GM19023 (cell line): ENCODE results near the gene DDX4.
A peak's percentile ranks its signal among the peaks of the same experiment; 100 is the strongest.
"Not testable (repeated sequence)": the region's sequence is repeated elsewhere in the genome, so short reads cannot be mapped to it uniquely, and the experiment has no call there.

Experiments used
- ATAC-seq: cut with Tn5 transposase; IDR thresholded peaks from one replicate; pipeline ENCODE4 v1.9.1; 2021; ENCODE audit warnings: mild to moderate bottlenecking, moderate library complexity; ENCODE audit not compliant: unreplicated experiment

DDX4 gene

DNA sequence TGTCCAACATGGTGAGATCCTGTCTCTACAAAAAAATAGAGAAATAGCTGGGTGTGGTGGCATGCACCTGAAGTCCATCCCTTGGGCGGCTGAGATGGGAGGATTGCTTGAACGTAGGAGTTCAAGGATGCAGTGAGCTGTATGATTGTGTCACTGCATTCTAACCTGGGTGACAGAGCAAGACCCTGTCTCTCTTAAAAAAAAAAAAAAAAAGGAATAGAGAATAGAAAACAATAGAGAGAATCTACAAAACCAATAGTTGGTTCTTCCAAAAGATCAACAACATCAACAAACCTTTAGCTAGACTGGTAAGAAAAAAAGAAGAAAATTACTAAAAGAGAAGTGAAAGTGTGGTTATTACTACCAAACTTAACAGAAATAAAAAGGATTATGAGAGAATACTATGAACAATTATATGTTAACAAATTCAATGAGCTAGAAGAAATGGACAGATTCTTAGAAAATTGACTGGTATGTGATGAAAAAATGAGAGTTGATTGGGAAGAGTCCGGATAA lies 17.6 kb upstream of the DDX4 start:
- no peak for ATAC-seq

DNA sequence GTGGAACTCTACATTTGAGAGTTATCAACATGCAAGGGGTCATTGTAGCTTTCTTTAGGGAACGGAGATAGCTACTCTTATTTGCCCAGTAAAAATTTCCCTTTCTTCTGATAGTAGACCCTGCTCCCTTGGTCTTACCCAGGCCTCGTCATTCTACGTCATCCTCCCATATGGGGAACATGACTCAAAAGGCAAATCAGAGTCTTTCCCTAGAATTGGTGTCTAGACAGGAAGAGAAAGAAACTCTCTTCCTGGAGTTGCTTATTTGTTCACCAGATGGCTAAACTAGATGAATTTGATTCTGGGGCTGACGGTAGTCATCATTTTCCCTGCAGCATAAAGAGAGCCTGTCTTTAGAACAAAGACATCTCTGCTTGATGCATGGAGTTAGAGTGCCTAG lies 13.6 kb upstream of the DDX4 start:
- ATAC-seq: no peak

DNA sequence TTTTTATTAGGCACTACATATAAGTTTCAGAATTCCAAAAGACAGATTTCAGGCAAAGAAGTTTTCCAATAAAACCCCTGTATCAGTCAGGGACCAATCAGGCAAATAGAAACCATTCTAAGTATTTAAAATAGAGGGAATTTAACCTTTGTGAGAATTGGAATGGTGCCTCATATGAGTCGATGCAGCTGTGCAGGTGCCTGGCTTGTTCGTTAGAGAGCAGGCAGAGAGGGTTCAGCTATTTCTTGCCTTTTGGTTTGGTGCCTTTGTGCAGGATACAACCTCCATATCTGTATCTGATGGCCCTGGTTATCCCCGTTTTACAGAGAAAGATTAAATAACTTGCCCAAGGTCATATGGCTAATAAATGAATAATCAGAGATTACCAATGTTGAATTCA lies 6.0 kb upstream of the DDX4 start:
- no peak for ATAC-seq

DNA sequence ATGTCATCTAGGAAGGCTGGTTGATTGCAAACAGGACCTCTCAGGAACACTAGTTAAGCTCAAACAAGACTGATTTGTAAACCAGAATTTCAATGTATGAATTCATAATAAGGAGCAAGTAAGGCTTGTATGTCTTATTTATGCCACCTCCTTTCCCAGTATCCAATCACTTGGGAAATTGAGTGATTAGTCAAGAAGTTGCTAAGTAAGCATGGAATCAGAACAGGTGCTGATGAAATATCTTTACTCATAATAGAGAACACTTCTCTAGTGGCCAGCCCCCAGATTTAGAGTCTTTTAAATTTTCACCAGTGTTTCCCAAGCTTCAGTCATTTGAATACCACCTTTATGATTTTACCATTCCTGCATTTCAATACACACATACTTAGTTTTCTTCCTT lies 5.3 kb upstream of the DDX4 start:
- ATAC-seq: no peak

DNA sequence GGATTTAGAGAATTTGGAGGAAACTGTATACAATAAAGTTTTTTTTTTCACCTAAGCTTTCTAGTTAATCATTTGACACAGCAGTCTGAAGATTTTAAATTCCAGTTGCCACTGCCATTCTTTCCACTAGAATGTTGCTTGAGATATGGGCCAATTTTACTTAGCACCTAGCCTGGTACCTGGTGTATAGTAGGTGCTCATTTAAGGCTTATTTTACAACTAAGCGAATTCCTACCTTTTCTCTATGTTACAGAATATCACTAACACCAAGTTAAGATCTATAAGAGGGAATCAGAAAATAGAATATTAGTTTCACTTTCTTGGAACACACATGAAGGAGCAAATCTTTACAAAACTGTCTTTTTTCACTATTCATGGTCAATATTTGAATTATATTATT lies 3.2 kb upstream of the DDX4 start:
- ATAC-seq: no peak

DNA sequence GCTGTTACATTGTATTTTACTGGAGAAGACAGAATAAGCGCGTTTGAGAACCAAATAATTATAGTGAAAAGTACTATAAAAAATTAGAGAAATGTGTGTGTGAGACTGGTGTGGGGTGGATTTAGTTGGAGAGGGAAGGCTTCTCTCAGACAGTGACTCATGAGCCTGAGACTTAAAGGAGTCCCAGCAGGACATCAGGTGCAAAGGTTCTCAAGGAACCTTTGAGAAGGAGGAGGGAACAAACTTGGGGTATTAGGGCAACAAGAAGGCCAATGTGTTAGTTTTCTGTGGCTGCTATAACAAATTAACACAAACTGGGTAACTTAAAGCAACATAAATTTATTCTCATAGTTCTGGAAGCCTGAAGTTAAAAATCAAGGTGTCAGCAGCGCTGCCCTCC lies 4.9 kb downstream of the DDX4 start:
- ATAC-seq: no peak

DNA sequence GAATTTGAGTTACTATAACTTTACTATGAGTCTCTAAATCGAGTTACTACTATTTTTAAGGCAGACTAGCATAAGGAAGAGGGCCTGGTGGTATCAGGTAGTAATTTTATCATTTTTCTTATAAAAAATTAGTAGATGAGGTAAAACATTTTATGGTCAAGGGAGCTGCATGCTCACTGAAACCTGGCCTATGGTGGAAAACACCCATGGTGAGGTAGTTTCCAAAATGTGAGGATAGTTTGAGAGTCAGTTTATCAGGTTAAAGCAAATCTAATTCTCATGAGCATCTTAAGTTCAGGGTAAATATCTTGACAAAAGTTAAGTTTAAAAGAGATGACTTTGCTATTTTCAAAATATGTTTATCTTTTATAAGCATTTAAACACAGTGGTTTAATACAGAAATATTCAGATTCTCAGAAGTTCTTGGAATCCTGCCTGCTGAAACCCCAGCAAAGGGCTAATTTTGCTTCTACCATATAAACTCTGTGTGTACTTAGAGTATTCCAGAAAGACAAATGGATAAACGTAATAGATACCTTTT lies 10.0 kb downstream of the DDX4 start:
- ATAC-seq: no peak

DNA sequence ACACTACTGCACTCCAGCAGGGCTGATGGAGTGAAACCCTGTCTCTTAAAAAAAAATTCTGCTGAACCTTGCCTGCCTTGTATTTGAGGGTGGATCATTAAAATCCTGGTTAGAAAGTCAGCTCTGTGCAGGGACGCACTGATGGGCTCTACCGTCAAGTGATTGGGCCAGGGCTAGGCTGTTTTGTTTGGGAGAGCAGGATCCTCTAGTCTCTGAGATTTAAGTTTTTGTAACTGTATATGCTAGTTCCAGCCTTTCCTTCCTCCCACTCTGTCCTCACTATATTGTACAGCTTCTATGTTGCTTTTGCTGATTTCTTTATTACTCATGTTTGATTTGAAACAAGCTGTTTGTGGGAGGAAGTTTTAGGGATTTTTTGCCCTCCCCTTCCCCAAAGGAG lies 11.5 kb downstream of the DDX4 start:
- no peak for ATAC-seq

DNA sequence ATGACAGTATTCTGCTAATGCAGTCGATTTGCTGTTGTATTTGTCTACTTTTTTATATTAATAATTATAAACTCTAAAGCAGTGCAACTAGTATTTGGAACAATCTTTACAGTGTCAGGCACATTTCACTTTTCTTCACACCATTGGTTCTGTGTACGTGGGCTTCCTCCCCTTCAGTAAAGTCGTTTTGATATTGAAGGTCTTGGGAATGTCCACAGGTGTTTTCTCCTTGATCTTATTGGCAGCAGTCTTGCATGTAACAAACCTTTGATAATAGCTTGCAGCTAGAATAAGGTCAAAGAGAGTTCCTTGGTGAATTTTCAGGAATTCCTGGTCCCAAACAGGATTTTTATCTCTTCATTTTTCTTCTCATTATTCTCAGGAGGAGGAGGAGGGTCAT lies 12.2 kb downstream of the DDX4 start:
- no peak for ATAC-seq

DNA sequence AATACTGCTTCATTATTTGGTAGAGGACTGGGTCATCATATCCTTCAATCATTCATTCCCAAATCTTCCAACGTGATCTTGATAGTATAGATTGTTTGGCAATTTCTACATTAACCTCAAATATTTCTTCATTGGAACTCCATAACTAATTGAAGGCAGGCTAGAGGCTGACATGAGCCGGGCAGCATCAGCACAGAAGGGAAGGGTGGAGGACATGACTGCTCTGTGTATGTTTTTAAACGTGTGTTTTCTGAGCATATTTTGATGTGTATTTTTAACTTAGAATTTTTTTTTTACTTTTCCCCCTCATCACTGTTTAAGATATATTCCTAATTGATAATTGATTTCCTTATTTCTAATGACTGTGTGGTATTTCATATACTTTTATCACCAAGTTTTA lies 12.6 kb downstream of the DDX4 start:
- ATAC-seq: no peak

DNA sequence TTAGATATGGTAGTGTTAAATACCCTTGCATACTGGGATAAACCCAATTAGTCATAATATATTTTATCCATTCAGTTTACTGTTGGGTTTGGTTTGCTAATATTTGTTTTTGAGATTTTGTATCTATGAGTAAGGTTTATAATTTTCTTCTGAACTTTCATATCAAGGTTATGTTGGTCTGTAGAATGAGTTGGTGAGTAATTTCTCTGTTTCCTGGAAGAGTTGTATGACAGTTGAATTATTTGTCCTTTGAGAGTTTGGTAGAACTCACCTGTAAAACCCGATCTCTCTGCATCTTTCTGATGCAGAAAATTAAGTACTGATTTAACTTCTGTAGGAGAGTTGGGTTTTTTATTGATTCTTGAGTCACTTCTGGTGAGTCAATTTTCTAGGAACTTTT lies 20.4 kb downstream of the DDX4 start:
- no peak for ATAC-seq

DNA sequence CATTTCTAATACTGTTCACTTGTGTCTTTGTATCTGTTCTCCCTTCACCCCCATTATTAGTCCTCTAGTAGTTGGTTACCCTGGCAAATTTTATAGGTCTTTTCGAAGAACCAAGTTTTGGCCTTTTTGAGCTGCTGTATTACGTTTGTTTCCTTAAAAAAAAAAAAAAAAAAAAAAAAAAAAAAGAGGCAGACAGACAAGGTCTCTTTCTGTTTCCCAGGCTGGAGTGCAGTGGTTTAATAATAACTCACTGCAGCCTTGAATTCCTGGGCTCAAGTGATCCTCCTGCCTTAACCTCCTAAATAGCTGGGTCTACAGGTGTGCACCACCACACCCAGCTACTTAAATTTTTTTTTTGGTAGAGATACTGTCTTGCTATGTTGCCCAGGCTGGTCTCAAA lies 20.9 kb downstream of the DDX4 start:
- no peak for ATAC-seq

DNA sequence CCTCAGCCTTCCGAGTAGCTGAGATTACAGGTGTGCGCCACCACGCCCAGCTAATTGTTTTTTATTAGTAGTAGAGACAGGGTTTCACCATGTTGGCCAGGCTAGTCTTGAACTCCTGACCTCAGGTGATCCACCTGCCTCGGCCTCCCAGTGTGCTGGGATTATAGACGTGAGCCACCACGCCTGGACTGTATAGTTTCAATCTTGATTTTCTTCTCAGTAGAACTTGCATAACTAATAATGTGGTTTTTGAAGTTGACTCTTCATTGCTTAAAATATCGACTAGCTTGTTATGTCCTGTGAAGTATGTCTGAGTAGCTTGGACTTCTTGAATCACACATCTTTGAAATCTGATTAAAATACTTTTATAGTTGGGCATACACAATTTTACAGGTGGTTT lies 23.9 kb downstream of the DDX4 start:
- not testable (repeated sequence) for ATAC-seq

DNA sequence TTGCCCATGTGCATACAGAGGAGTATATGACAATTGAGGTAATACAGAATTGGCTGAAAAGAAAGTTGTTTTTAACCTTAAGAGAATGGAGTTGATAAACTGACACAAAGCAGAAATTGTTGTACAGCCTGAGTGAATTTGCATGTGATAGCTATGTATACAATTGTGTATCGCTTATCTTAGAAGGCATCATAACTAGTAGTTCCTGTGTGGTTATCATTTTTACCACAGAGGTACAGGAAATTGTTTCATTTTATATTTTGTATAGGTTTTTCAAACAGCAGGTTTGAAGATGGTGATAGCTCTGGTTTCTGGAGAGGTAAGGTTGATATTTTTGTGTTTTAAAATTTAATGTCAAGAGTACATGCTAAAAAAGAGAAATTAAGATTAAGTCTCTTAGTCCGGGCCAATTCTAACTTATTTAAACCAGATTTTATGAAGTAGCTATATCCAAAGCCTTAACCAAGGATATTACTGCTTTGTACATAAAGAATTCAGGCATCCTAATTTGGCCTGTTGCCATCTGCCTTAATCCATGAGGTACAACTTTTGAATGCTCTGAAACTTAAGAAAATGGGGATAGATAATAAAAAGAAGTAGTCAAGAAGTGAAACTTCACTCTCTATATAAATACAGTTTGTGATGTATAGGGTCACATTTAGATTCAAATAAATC lies 26.0 kb downstream of the DDX4 start:
- no peak for ATAC-seq

DNA sequence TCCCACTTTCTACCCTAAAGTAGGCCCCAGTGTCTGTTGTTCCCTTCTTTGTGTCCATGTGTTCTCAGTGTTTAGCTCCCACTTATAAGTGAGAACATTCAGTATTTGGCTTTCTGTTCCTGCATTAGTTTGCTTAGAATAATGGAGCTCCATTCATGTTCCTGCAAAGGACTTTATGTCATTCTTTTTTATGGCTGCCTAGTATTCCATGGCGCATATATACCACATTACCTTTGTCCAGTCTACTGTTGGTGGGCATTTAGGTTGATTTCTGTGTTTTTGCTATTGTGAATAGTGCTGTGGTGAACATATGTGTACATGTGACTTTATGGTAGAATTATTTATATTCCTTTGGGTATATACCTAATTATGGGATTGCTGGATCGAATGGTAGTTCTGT lies 30.4 kb downstream of the DDX4 start:
- ATAC-seq: no peak

DNA sequence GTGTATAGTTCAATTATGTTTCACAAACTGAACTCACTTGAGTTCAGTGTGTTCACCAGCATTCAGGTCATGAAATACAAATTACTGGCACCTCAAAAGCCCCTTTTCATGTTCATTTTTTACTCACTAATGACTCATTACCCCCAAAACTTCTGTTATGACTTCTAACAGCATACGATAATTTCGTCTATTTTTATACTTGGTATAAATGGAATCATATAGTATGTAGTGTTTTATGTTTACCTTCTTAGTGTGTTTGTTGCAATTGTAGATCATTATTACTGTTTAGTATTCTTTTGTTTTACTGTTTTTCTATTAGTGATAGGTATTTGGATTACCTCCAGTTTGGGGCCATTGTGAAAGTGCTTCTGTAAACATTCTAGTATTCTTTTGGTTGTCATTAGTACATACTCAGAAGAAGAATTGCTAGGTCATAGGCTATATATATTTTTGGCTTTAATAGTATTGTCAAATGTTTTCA lies 33.4 kb downstream of the DDX4 start:
- ATAC-seq: peak; percentile 86

DNA sequence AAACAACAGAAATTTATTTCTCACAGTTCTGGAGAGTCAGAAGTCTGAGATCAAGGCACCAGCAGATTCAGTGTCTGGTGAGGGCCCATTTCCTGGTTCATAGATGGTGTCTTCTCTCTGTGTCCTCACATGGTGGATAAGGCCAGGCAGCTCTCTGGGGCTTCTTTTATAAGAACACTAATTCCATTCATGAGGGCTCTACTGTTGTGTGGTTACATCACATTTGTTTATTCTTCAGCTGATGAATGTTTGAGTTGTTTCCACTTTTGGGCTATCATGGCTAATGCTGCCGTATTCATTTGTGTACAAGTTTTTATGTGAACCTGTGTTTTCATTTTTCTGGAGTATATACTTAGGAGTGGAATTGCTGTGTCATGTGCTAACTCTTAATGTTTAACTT lies 35.2 kb downstream of the DDX4 start:
- ATAC-seq: no peak

DNA sequence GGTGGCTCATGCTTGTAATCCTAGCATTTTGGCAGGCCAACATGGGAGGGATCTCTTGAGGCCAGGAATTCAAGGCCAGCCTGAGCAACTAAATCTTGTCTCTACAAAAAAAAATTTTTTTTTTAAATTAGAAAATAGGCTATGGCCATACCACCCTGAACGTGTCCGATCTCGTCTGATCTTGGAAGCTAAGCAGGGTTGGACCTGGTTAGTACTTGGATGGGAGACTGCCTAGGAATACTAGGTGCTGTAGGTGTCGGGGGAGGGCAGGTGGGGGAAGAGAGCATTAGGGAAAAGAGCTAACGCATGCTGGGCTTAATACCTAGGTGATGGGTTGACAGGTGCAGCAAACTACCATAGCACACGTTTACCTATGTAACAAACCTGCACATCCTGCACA lies 39.5 kb downstream of the DDX4 start:
- no peak for ATAC-seq

DNA sequence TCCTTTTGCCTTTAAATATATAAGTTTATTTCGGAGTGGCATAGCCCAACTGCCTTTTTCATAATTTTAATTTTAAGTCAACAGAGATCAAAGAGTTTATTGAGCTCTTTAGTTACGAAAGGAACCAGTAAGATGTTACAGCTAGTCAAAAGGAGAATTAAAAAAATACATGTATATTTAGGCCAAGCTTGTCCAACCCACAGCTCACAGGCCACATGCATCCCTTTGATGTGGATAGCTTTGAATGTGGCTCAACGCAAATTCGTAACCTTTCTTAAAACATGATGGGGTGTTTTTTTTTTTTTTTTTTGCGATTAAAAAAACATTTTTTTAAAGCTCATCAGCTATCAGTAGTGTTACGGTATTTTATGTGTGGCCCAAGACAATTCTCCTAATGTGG lies 63.1 kb downstream of the DDX4 start:
- no peak for ATAC-seq

DNA sequence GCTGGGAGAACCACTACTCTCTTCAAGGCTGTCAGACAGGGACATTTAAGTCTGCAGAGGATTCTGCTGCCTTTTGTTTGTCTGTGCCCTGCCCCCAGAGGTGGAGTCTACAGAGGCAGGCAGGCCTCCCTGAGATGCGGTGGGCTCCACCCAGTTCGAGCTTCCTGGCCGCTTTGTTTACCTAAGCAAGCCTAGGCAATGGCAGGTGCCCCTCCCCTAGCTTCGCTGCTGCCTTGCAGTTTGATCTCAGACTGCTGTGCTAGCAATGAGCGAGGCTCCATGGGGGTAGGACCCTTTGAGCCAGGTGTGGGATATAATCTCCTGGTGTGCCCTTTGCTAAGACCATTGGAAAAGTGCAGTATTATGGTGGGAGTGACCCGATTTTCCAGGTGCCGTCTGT lies 71.0 kb downstream of the DDX4 start:
- not testable (repeated sequence) for ATAC-seq

DNA sequence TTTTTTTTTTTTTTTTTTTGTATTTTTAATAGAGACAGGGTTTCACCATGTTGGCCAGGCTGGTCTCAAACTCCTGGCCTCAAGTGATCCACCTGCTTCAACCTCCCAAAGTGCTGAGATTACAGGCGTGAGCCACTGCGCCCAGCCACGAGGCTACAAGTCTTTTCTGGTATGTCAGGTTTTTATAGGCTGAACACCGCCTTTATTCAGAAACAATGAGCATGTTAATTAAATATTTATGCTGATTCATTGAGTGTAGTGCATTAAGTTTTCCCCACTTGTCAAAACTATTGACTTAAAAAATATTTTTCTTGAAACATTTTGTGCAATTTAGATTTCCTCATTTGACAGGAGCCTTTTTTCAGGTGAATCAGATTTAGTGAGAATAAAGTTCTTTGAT lies 78.1 kb downstream of the DDX4 start:
- not testable (repeated sequence) for ATAC-seq

DNA sequence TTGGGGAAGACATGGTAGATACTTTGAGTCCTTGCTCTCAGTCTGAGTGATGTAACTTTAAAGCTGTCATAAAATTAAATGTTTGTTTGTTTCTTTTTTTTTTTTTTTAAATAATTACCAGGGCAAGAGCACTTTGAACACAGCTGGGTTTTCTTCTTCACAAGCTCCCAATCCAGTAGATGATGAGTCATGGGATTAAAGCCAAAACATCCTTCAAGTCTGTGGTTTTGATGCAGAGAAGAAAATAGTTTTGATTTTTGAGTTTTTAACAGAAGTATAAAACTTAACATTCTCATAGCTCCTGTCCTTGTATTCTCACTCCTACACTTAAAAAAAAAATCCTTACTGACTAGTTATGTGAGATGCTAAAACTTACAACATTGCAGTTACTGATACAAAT lies 78.5 kb downstream of the DDX4 start:
- no peak for ATAC-seq

DNA sequence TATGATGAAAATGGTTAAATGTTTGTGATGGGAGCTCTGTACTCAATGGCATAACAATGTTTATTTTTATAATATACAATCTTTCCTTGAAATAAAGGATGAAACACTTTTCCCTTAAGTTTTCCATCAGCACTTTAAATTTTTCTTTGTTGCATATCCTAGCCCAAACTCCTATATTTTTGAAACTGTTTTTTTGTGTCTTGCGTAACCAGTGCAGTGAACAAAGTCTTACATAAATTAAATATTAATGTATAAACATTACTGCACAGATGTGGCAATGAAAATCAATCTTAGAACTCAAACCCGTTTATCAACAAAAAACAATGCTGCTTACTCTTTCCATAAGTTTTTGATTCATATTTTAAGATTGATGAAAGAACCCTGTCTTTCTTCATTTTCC lies 79.2 kb downstream of the DDX4 start:
- ATAC-seq: no peak
